GM18909 (cell line): ENCODE results near the gene TXNDC11.
A peak's percentile ranks its signal among the peaks of the same experiment; 100 is the strongest.

ENCODE experiments used
- ATAC-seq: cut with Tn5 transposase; IDR thresholded peaks from one replicate; pipeline ENCODE4 v1.9.1; 2021; ENCODE audit warnings: mild to moderate bottlenecking; ENCODE audit not compliant: unreplicated experiment, poor library complexity

Gene TXNDC11

DNA sequence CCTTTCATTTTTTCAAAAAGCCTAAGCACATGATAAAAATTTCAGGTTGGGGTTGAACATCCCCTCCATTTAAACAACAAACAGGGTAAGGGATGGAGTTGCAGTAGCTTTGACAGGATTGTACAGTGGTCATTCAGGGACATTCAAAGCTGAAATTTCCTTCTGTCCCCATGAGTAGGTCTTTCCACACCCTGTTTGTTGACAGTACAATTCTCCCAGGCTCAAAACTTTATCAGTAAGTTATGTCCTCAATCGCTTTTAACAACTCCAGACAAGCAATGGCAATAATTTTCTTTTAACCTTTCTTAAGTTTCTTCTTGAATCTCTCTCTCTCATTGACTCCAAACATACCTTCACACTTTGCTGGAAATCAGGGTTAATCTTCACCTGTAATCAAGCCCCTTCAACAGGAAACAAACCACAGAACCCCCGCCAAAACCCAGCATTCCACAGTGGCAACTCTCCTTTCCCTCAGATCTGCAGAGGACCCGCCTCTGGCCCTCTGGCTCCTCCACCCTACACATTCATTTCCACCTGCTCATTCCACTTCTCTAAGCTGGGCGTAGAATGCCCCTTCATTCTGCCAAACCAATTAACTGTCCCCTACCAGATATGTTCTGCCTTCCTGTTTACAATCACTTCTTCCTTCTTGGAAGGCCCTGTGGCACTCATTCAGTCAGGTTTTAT lies 20.7 kb downstream of the TXNDC11 start:
- no peak for ATAC-seq

- ATAC-seq: no peak
Measured at GRCh38 chr16:11719762-11720161, 22.9 kb downstream of the TXNDC11 start.

DNA sequence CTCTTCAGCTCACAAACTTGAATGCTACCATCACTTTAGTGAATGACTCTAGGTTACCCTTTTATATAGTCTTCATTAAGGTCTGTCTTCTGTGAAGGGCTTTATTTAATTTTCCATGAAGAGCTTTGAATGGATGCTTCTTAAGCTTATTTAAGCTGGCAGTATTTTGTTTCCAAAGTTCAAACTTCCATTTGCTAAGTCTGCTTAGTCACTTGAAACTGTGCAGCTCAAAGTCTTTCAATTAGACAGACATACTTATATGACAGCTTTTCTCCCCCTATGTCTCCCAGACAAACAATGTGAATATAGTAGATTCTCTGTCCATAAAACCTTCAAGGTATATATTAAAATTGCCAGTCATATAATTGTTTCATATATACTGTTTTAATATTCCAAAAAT lies 23.5 kb downstream of the TXNDC11 start:
- ATAC-seq: no peak

DNA sequence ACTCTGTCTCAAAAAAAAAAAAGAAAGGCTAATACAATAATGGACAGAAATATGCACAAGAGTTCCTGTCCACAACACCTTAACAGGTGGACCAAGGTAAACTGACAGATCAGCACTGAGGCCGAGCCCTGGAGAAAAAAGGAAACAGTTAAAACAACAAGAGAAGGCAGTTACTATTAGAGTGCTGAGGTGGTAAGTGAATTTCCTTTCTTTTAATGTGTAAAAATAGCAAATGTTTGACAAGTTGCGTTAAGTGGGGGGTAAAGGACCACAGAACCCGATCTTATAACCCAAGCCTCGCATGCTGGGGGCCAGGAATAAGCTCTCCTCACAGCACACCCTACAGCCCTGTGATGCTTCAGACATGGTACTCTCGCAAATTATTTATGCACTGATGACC lies 24.8 kb downstream of the TXNDC11 start:
- no peak for ATAC-seq

DNA sequence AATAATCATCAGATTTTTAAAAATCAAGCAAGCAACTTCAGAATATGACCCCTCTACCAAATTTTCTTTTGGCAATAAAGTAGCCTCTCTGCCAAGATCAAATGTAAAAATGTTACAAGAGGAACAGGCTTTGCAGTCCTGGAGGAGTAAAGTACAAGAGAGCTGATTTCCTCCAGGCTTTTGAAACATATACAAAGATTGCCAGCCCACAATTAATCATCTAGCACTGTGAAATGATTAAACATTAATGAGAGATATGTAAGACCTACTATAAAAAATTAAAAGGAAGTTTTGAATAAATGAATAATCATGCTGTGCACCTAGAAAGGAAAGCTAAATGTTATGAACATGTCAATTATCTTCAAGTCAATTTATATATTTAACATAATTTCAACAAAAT lies 26.3 kb downstream of the TXNDC11 start:
- ATAC-seq: no peak

DNA sequence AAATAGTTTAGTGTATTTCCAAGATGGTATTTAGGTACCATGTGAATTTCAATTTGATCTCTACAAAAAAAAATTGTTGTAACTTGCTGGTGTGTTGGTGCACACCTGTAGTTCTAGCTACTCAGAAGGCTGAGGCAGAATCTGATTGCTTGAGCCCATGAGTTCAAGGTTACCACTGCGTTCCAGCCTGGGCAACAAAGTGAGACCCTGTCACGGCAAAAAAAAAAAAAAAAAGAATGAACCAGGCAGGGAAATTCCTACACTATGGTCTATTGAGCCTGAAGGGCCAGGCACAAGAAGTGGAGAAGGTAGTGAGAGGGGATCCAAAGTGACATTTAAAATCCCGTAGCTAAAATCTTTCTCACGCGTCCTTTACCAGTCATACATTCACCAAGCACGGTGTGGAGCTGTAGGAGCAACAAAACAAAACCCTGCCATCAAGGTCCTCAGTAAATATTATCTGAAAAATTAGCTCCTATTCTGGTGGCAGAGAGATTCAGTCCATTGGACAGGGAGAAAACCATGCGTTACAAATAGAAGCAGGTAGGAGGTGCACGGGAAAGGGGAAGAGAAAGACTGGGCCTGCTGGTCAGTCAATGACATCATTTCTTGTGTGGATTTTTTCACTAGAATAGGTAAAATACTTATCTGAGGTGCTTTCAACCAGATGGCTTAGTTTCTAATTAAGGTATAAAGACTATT lies 27.3 kb downstream of the TXNDC11 start:
- no peak for ATAC-seq

DNA sequence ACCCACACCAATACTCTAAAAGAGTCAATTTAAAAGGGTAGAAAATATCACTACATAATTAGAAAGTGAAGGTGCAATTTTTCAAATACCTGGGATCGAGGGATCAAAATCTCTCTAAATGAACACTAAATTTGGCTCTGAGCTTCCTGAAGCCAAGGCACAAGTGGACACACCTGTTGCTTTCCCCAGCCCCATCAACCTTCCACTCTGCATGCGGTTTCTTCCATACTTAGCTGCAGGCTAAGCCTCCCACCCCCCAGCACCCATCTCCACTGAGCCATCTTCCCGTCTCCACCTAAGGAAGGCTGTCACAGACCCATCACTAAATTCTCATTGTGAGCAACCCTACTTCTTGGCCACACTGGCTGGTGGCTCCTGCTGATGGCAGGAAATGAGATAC lies 30.5 kb downstream of the TXNDC11 start:
- no peak for ATAC-seq

DNA sequence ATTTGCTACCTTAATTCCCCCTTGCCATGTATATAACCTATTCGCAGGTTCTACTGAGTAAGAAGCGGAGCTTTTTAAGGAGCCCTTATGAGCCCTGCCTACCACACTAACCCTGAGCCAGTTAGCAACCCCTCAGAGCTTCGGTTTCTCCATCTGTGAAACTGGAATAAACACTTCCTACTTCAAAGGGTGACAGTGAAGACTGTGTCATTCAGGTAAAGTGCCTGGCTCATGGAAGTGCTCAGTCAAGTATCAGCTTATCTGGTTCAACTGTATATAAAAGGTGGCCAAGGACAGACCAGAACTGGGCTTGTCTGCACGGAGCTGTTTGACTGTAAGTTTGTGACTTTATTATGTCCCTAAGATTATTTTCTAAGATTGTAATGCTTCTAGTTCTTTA lies 31.0 kb downstream of the TXNDC11 start:
- ATAC-seq: no peak

DNA sequence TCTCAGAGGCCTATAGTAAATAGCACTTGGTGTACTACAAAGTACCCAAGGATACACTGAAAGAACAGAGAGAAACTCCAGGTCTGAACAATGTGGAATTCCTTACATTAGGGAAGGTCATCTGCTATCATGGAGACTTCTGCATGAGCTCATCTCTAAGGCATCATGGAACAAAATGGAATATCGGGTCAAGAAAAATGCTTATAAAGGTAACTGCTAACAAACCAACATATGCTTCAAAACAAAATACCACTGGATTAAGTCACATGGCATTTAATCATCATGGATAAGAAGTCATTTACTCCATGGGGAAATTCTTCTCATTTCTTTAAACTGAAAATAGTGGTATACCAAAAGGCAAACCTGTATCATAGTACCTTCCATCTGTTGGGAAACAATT lies 34.2 kb downstream of the TXNDC11 start:
- ATAC-seq: no peak

- no peak for ATAC-seq
Measured at GRCh38 chr16:11707679-11708197, 34.9 kb downstream of the TXNDC11 start.

DNA sequence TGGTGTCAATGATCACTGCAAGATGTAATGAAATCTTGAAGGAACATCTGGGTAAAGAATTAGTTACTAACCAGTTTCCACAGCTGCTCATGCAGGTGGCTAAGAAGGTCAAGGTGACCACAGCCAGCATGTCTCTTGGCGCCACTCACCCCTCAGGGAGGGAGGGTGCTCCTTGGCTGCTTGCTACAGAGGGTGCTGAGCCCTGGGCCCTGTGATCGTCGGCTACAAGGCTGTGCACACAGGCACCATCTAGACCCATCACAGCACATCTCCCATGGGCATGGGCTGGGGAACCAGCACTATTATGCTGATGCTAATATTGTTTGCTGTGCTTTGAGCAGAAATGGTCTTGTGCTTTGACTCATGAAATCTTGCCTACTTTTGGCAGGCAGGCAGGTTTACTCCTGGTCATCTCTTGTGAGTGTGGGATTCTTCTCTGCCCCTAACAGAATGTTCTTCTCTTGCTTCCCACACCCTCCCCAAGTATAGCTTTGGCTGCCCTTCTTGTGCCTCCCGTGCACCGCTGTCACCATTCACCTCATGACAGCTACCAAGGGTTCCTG lies 36.4 kb downstream of the TXNDC11 start:
- peak; percentile 78 for ATAC-seq

- ATAC-seq: no peak
Measured at GRCh38 chr16:11705311-11706025, 37.2 kb downstream of the TXNDC11 start.

DNA sequence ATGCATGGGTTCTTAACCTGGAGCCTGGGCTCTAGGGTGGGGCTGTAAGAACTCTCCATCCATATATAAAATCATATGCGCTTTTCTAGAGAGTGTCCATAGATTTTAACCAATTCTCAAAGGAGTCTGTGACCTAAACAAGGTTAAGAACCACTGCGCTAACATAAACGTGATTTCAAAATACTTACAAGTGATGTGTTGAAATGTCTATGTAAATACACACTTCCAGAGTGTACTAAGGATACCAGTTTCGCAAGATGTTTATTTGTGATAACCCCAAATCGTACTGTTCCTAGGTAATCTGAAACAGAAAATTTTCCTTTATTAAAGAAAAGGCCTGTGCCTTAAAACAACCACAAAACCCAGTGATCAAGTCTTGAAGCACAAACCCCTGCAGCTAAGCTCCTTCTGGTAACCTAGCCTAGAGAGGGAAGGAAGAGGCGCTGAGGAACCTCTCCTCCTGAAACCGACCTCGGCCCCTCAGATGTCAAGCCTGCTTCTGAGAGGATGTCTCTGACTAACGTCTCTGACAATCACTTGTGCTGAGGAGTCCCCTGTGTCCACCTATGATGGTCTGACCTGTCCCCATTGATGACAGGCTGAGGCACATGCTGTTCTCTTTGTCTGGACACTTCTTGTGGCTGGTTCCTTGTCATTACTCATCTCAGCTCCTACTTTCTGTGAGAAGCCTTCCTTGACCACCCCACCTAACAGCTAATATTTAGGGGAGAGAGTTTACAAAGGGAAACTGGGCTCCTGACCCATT lies 42.2 kb downstream of the TXNDC11 start:
- no peak for ATAC-seq

GRCh38 chr16:11699234-11699894 lies 43.3 kb downstream of the TXNDC11 start:
- no peak for ATAC-seq

DNA sequence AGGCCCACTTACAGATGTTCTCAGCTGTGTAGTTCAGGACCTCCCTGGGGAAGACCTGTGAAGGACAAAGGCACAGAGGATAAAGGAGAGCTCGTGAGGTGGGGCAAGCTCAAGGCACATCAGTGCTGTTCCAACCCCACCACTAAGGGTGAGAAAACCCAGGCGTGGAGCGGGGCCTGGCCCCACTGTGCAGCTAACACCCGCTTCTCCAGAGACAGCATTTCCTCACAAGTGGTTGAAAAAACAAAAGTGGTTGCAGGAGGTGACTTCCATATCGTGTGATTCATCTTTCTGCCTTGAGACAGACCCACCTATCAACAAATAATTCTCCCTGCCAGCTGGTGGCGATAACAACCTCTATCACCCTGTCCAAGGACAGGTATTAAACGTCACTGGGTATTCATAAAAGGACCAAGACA lies 44.4 kb downstream of the TXNDC11 start:
- no peak for ATAC-seq

DNA sequence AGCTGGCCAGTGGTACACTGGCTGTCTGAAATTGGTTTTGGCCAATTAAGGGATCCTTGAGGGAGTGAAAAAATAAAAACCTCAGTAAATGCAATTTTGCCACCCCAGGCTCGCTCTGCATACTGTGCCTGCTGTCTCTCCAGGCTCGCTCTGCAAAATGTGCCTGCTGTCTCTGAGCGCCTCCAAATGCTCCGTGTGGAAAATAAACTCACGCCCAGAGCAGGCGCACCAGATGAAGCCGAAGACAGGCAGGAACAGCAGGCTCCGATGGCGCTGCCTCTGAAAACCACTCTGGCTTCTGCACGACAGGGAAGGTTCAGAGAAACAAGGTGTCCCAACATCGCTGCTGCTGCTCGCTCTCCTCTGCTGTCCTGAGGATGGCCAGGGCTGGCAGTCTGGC lies 45.3 kb downstream of the TXNDC11 start:
- ATAC-seq: no peak

DNA sequence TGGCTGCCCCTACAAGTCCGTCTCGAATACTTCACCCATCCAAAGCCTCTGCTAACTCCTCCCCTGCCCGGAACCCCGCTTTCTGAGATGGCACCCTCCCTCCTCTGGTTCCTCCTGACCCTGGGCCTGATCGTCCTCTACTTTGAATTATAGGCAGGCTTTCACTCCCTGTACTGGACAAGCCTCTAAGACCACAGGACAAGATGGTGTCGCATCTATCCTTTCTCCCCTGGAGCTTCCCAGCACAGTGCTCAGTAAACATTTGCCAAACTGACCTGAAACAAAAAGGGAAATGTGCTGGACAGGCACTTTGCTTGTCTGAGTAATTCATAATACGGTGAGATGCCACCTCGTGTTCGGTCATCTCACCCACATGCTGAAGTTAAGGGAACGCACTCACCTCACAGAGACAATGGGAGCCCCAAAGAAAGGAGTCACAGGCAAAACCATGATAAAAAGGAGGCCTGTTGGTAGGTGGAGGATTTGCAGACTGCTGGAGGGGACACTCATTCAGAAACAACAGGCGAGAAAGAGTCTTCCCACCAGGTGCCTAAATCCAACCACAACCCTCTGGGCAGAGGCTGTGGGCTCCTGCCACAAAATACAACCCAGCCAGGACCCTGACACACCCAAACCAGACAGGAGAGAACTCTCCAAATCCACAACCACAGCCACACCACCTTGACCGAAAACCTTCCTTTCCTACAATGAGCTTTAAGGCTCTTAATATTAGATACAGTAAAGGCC lies 46.2 kb downstream of the TXNDC11 start:
- no peak for ATAC-seq

GRCh38 chr16:11692651-11693050 lies 50.0 kb downstream of the TXNDC11 start:
- ATAC-seq: no peak

- ATAC-seq: no peak
Measured at GRCh38 chr16:11692171-11692570, 50.5 kb downstream of the TXNDC11 start.
